ENCODE results near the gene ALK. TPM values are rescaled to one million over a fixed set of nuclear protein-coding genes. Genes with fewer than 3 reads are reported as not detected.

ALK gene
- total RNA-seq, 1 experiment from 2014 or later, result 14.7 TPM

DNA sequence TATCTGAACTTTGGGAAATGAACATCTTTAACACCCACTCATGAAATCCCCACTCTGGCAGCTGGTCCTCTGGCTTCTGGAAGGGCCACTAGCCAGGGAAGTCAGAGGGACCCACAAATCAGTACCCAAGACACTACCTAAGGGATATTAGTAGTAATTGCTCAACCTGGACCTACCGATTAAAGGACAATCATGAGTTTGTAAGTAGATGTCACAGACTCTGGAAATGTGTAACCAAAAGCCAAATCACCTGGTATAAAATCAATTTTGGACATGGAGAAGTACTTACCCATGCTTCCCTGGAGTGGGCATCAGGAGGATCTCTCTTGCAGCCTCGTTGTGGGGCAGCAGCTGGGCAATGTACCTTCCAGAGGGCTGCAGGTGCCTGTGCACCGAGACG is 389.8 kb downstream of the ALK start:
- Histone ChIP-seq H3K9me3 (ENCODE audit: low read depth, low read length, poor library complexity, severe bottlenecking) (no peaks in the 10 kb centered on the region), H3K27me3 (replicated peaks; ENCODE audit: insufficient read depth, low read depth, low read length, poor library complexity) (no peaks in the 10 kb centered on the region), H3K4me1 (ENCODE audit: insufficient read depth, low read length, poor library complexity, severe bottlenecking) (peaks cover 29% of the 10 kb centered on the region), H3K4me3 (ENCODE audit: low read depth, low read length, poor library complexity, severe bottlenecking) (no peak overlapping the region), H3K27ac (ENCODE audit: low read depth, low read length, poor library complexity, severe bottlenecking) (no peak overlapping the region), H3K36me3 (ENCODE audit: insufficient read depth, low read length, poor library complexity, severe bottlenecking) (no peaks in the 10 kb centered on the region)
- intact Hi-C loops (cut with micrococcal nuclease; ENCODE audit: unreplicated experiment), result no loop called here
- POLR2A ChIA-PET (ENCODE audit: low non-redundant PET), result no interaction called here
- BruUV-seq (replicated peaks), result no TSS peak
- CTCF ChIA-PET, result no interaction called here
- TF ChIP-seq, protein P1, sequence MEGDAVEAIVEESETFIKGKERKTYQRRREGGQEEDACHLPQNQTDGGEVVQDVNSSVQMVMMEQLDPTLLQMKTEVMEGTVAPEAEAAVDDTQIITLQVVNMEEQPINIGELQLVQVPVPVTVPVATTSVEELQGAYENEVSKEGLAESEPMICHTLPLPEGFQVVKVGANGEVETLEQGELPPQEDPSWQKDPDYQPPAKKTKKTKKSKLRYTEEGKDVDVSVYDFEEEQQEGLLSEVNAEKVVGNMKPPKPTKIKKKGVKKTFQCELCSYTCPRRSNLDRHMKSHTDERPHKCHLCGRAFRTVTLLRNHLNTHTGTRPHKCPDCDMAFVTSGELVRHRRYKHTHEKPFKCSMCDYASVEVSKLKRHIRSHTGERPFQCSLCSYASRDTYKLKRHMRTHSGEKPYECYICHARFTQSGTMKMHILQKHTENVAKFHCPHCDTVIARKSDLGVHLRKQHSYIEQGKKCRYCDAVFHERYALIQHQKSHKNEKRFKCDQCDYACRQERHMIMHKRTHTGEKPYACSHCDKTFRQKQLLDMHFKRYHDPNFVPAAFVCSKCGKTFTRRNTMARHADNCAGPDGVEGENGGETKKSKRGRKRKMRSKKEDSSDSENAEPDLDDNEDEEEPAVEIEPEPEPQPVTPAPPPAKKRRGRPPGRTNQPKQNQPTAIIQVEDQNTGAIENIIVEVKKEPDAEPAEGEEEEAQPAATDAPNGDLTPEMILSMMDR (conservative IDR thresholded peaks at IDR 0.05; ENCODE audit: low read depth, low read length), result no peak
- no peak for TF ChIP-seq EZH2 (IDR thresholded peaks at IDR 0.05; ENCODE audit: borderline replicate concordance, low read depth, low read length, poor library complexity, severe bottlenecking)
- DNase-seq (ENCODE audit: low spot score), result no peak

DNA sequence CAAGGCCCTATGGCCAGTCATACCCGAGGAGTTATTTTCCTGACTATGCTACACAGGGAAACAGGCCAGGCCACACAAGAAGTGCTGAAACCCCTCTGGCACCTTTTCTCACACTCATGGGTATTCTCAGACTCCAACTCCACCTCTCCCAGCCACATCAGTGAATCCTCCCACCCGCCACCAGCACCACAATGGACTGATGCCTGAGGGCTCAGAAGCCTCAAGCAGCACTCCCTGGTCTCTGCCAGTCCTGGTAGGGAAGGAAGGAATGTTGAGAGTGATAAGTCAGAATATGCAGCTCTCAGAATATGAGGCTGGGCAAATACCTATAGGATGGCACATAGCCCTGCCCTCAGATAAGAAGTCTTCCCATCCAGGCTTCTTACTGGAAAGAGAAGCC is 391.1 kb downstream of the ALK start:
- Histone ChIP-seq H3K4me1 (ENCODE audit: insufficient read depth, low read length, poor library complexity, severe bottlenecking) (peaks cover 29% of the 10 kb centered on the region), H3K27me3 (replicated peaks; ENCODE audit: insufficient read depth, low read depth, low read length, poor library complexity) (no peaks in the 10 kb centered on the region), H3K9me3 (ENCODE audit: low read depth, low read length, poor library complexity, severe bottlenecking) (no peaks in the 10 kb centered on the region), H3K36me3 (ENCODE audit: insufficient read depth, low read length, poor library complexity, severe bottlenecking) (no peaks in the 10 kb centered on the region), H3K27ac (ENCODE audit: low read depth, low read length, poor library complexity, severe bottlenecking) (no peak overlapping the region), H3K4me3 (ENCODE audit: low read depth, low read length, poor library complexity, severe bottlenecking) (no peak overlapping the region)
- TF ChIP-seq, protein P1 (conservative IDR thresholded peaks at IDR 0.05; ENCODE audit: low read depth, low read length), result no peak
- TF ChIP-seq EZH2 (IDR thresholded peaks at IDR 0.05; ENCODE audit: borderline replicate concordance, low read depth, low read length, poor library complexity, severe bottlenecking), result no peak
- ChIA-PET CTCF (no interaction called here), POLR2A (ENCODE audit: low non-redundant PET) (no interaction called here)
- BruUV-seq (replicated peaks), result no TSS peak
- DNase-seq (ENCODE audit: low spot score), result no peak
- intact Hi-C loops (cut with micrococcal nuclease; ENCODE audit: unreplicated experiment), result no loop called here

DNA sequence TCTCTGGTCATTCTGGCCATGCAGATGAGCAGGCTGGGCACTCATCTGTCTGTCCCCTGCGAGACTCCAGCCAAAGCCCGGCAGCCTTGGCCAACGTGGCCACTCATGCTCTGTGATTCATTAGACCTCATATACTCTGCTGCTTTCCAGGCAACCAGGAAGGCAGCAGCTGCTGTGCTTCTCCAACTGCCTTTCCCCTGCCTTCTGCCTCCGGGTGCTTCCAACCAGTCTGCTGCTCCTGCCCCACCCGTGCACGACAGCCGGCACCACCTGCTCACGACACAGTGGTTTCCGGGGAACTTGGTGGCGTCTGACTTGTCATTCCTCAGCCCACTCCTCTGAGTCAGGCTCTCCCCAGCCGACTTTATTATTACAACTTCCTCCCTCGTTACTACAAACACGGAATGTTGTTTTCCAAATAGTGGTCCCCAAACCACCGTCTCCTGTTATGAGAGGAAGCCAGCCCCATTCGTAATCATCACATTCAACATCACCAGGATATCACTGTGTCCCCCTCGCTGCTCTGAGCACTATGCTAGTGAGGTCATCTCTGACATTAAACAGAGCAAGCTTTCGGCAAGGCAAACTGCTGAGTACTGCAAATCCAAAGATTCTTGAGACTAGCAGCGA is 392.4 kb downstream of the ALK start:
- ChIA-PET POLR2A (ENCODE audit: low non-redundant PET) (no interaction called here), CTCF (no interaction called here)
- H3K27ac ChIP-seq (ENCODE audit: low read depth, low read length, poor library complexity, severe bottlenecking), result peak overlapping the region; percentile 2
- peak; percentile 75 for DNase-seq (ENCODE audit: low spot score)
- H3K4me1 ChIP-seq (ENCODE audit: insufficient read depth, low read length, poor library complexity, severe bottlenecking), result peaks cover 29% of the 10 kb centered on the region
- no peak for TF ChIP-seq EZH2 (IDR thresholded peaks at IDR 0.05; ENCODE audit: borderline replicate concordance, low read depth, low read length, poor library complexity, severe bottlenecking)
- H3K9me3 ChIP-seq (ENCODE audit: low read depth, low read length, poor library complexity, severe bottlenecking), result no peaks in the 10 kb centered on the region
- no peaks in the 10 kb centered on the region for H3K27me3 ChIP-seq (replicated peaks; ENCODE audit: insufficient read depth, low read depth, low read length, poor library complexity)
- H3K36me3 ChIP-seq (ENCODE audit: insufficient read depth, low read length, poor library complexity, severe bottlenecking), result no peaks in the 10 kb centered on the region
- no TSS peak for BruUV-seq (replicated peaks)
- intact Hi-C loops (cut with micrococcal nuclease; ENCODE audit: unreplicated experiment), result no loop called here
- H3K4me3 ChIP-seq (ENCODE audit: low read depth, low read length, poor library complexity, severe bottlenecking), result no peak overlapping the region

DNA sequence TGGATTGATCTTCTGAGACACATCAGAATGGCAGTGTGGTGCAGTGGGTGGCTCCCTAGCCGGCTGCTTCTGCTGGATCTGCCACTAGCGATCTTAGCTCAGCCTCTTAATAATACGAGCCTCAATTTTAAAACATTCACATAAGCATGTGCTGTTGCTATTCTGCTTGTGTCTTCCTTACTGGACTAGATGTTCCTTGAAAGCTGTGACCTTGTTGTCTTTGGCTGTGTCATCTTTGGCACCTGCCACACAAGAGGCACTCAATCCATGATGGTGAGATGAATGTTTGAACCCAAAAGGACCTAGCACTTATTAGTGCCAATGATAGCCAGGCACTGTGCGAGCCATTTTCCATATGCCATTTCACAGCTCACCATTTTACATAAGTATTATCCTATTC is 393.0 kb downstream of the ALK start:
- intact Hi-C loops (cut with micrococcal nuclease; ENCODE audit: unreplicated experiment), result no loop called here
- POLR2A ChIA-PET (ENCODE audit: low non-redundant PET), result no interaction called here
- H3K27ac ChIP-seq (ENCODE audit: low read depth, low read length, poor library complexity, severe bottlenecking), result peak overlapping the region; percentile 2
- BruUV-seq (replicated peaks), result no TSS peak
- H3K27me3 ChIP-seq (replicated peaks; ENCODE audit: insufficient read depth, low read depth, low read length, poor library complexity), result no peaks in the 10 kb centered on the region
- H3K9me3 ChIP-seq (ENCODE audit: low read depth, low read length, poor library complexity, severe bottlenecking), result no peaks in the 10 kb centered on the region
- DNase-seq (ENCODE audit: low spot score), result no peak
- no peaks in the 10 kb centered on the region for H3K36me3 ChIP-seq (ENCODE audit: insufficient read depth, low read length, poor library complexity, severe bottlenecking)
- CTCF ChIA-PET, result no interaction called here
- TF ChIP-seq EZH2 (IDR thresholded peaks at IDR 0.05; ENCODE audit: borderline replicate concordance, low read depth, low read length, poor library complexity, severe bottlenecking), result no peak
- TF ChIP-seq, protein P1 (conservative IDR thresholded peaks at IDR 0.05; ENCODE audit: low read depth, low read length), result no peak
- H3K4me3 ChIP-seq (ENCODE audit: low read depth, low read length, poor library complexity, severe bottlenecking), result no peak overlapping the region
- H3K4me1 ChIP-seq (ENCODE audit: insufficient read depth, low read length, poor library complexity, severe bottlenecking), result peaks cover 29% of the 10 kb centered on the region

Measured in A673 (cell line).